ENCODE measurements around the gene HDAC6. TPM values are rescaled to one million over a fixed set of nuclear protein-coding genes. Genes with fewer than 3 reads are reported as not detected.

Gene HDAC6
- total RNA-seq, 4 donors from 2014 or later = 74.4 to 105 (median 93.3) TPM

- WGBS, 2 donors (ENCODE audit: low coverage in 1 of 2) = 90% methylated on average over 8 of the region's 8 CpGs; no CpG with 5 or more reads in 1 of the 2 donors
Observed at GRCh38 chrX:48814722-48815121, 12.9 kb downstream of the HDAC6 start.

GRCh38 chrX:48815266-48815665 is 13.4 kb downstream of the HDAC6 start:
- Histone ChIP-seq H3K36me3 (no peaks in the 10 kb centered on the region), H3K27ac (no peak overlapping the region), H3K27me3 (no peaks in the 10 kb centered on the region), H3K4me3 (no peak overlapping the region), H3K9me3 (no peaks in the 10 kb centered on the region), H3K4me1 (no peaks in the 10 kb centered on the region)
- WGBS, 2 donors (ENCODE audit: low coverage in 1 of 2) = 82% methylated on average over 8 of the region's 8 CpGs; no CpG with 5 or more reads in 1 of the 2 donors
- intact Hi-C loops (cut with DNase I; ENCODE audit: low total_unique reads) (no loop called here), in situ Hi-C loops (cut with MboI; ENCODE audit: low pct_ligation_motif_present in 1 of 4, low pct_unique_long_range_greater_than_20kb in 1 of 4, low sequenced_read_pairs in 3 of 4) (no loop called here)
- TF ChIP-seq POLR2AphosphoS5 (IDR thresholded peaks at IDR 0.05) (no peak), CTCF (IDR thresholded peaks at IDR 0.05) (no peak), POLR2A (IDR thresholded peaks at IDR 0.05) (no peak), EP300 (IDR thresholded peaks at IDR 0.05; ENCODE audit: low read depth) (no peak)
- DNase-seq = no peak

More at GRCh38 chrX:48814722-48815121, 12.9 kb downstream of the HDAC6 start:
- DNase-seq = no peak
- H3K27ac ChIP-seq = no peak overlapping the region
- in situ Hi-C loops (cut with MboI; ENCODE audit: low pct_ligation_motif_present in 1 of 4, low pct_unique_long_range_greater_than_20kb in 1 of 4, low sequenced_read_pairs in 3 of 4) = no loop called here
- no peaks in the 10 kb centered on the region for H3K4me1 ChIP-seq
- intact Hi-C loops (cut with DNase I; ENCODE audit: low total_unique reads) = no loop called here
- TF ChIP-seq POLR2A (IDR thresholded peaks at IDR 0.05) = no peak
- no peak for TF ChIP-seq POLR2AphosphoS5 (IDR thresholded peaks at IDR 0.05)
- TF ChIP-seq EP300 (IDR thresholded peaks at IDR 0.05; ENCODE audit: low read depth) = no peak
- no peak for TF ChIP-seq CTCF (IDR thresholded peaks at IDR 0.05)
- H3K9me3 ChIP-seq = no peaks in the 10 kb centered on the region
- no peaks in the 10 kb centered on the region for H3K36me3 ChIP-seq
- no peak overlapping the region for H3K4me3 ChIP-seq
- no peaks in the 10 kb centered on the region for H3K27me3 ChIP-seq

- H3K9me3 ChIP-seq = no peaks in the 10 kb centered on the region
- no peaks in the 10 kb centered on the region for H3K36me3 ChIP-seq
- no peak overlapping the region for H3K4me3 ChIP-seq
- H3K27me3 ChIP-seq = no peaks in the 10 kb centered on the region
- H3K4me1 ChIP-seq = no peaks in the 10 kb centered on the region
- H3K27ac ChIP-seq = no peak overlapping the region
- in situ Hi-C loops (cut with MboI; ENCODE audit: low pct_ligation_motif_present in 1 of 4, low pct_unique_long_range_greater_than_20kb in 1 of 4, low sequenced_read_pairs in 3 of 4) = no loop called here
- intact Hi-C loops (cut with DNase I; ENCODE audit: low total_unique reads) = no loop called here
- WGBS, 2 donors (ENCODE audit: low coverage in 1 of 2) = 93% methylated on average over 18 of the region's 18 CpGs; no CpG with 5 or more reads in 1 of the 2 donors
- DNase-seq = no peak
- TF ChIP-seq EP300 (IDR thresholded peaks at IDR 0.05; ENCODE audit: low read depth) = no peak
- TF ChIP-seq POLR2AphosphoS5 (IDR thresholded peaks at IDR 0.05) = no peak
Observed at GRCh38 chrX:48816014-48816810, 14.3 kb downstream of the HDAC6 start.

- Histone ChIP-seq H3K4me3 (no peak overlapping the region), H3K4me1 (no peaks in the 10 kb centered on the region), H3K27me3 (no peaks in the 10 kb centered on the region), H3K27ac (no peak overlapping the region), H3K36me3 (no peaks in the 10 kb centered on the region), H3K9me3 (no peaks in the 10 kb centered on the region)
- 97% methylated on average over 14 of the region's 16 CpGs; no CpG with 5 or more reads in 1 of the 2 donors for WGBS, 2 donors (ENCODE audit: low coverage in 1 of 2)
- in situ Hi-C loops (cut with MboI; ENCODE audit: low pct_ligation_motif_present in 1 of 4, low pct_unique_long_range_greater_than_20kb in 1 of 4, low sequenced_read_pairs in 3 of 4) (no loop called here), intact Hi-C loops (cut with DNase I; ENCODE audit: low total_unique reads) (no loop called here)
- DNase-seq = no peak
- TF ChIP-seq POLR2A (IDR thresholded peaks at IDR 0.05) (no peak), EP300 (IDR thresholded peaks at IDR 0.05; ENCODE audit: low read depth) (no peak), CTCF (IDR thresholded peaks at IDR 0.05) (no peak), POLR2AphosphoS5 (IDR thresholded peaks at IDR 0.05) (no peak)
Observed at GRCh38 chrX:48818098-48818497, 16.2 kb downstream of the HDAC6 start.

All from transverse colon (tissue), 4 donors.